Measurements from ENCODE around the gene AUTS2.

Gene AUTS2

DNA sequence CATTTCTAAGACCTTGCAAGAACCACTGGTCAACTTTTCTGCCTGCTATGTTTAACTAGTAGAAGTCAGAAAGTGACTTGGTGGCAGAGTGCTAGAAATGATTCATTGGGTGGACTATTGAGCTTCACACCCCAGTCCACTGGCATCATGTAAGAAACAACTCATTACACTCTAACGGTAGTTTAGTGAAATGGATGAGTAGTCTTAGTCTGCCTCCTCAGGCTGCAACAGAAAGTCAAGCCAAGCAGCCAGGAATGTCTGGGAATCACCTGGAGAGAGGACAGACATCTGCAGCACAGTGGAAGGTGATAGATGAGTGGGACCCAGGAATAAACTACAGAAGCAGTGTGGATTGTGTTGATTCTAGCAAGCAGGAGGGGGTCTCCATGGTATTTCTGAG, 125.4 kb downstream of the AUTS2 start:
- DNase-seq (ENCODE audit: low spot score), result no peak
- no peak for TF ChIP-seq CTCF (IDR thresholded peaks at IDR 0.05; ENCODE audit: extremely low read depth, missing control alignments)

DNA sequence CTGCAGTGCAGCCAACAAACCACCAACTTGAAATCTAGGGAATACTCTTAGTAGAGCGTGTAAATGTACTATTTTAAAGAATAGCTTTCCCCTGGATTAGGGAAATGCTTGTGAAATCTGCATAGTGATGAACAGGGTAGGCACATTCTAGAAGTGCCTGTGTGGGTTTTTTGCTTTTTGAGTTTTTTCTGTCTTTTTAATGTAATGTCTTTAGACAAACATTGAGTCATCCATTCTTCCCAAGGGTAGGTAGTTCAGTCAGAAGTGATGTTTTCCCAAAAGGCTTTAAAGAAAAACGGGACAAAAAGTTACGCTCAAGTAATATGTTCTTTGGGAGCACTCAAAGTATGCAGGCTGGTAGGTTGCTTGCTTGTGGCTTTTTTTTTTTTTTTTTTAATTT, 130.0 kb downstream of the AUTS2 start:
- TF ChIP-seq CTCF (IDR thresholded peaks at IDR 0.05; ENCODE audit: extremely low read depth, missing control alignments), result no peak
- DNase-seq (ENCODE audit: low spot score), result no peak

- no peak for DNase-seq (ENCODE audit: low spot score)
- TF ChIP-seq CTCF (IDR thresholded peaks at IDR 0.05; ENCODE audit: extremely low read depth, missing control alignments), result no peak
Measured at GRCh38 chr7:69732203-69732602, 133.9 kb downstream of the AUTS2 start.

DNA sequence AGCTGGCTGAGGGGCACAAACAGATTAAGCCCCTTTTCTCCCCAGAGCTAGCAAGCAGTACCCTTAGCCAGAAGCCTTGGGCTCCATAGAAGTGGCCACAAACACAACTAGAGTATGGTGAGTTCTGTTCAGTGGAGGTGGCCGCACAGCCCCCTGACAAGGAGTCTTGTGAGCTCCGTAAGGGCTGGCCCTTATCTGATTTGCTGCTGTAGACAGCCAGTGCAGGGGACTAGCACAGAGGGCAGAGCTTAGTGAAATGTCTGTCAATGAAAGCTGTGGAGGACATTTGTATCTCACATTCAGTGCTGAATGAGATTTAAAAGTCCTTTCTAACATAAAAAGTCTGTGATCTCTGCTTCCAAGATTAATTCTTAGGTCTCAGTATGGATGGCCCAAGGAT, 137.3 kb downstream of the AUTS2 start:
- TF ChIP-seq CTCF (IDR thresholded peaks at IDR 0.05; ENCODE audit: extremely low read depth, missing control alignments), result no peak
- no peak for DNase-seq (ENCODE audit: low spot score)

DNA sequence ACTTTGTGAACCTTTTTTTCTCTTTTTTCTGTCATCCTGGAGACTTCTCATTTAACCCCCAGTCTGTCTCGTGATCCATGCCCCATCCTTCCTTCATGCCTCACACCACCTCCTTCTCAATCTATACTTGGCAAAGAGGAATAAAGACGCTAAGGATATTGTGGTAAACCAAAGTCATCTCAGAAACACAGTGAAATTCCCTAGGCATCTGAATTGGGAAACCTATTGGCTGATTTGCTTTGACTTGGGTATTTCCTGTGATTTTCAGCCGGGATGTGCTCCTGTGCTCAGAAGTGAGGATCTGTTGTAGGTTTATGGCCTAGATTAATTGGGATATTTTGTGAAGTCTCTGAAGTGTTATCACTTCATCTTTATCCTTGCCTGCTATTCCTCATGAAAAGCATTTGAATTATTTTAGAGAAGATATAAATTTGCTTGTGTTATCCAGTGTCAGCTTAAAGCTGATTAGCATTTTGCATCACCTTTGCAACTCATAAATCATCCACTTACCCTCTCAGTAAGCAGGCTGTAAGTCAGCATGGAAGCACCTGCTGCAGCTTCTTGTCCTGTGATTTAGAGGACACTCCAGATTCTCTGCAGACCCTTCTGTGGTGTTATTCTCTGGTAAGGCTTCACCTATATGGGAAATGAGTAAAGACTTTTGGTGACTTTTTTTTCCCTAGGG, 138.0 kb downstream of the AUTS2 start:
- no peak for TF ChIP-seq CTCF (IDR thresholded peaks at IDR 0.05; ENCODE audit: extremely low read depth, missing control alignments)
- DNase-seq (ENCODE audit: low spot score), result no peak

- no peak for TF ChIP-seq CTCF (IDR thresholded peaks at IDR 0.05; ENCODE audit: extremely low read depth, missing control alignments)
- peak; percentile 42 for DNase-seq (ENCODE audit: low spot score)
Measured at GRCh38 chr7:69738396-69738951, 140.2 kb downstream of the AUTS2 start.

DNA sequence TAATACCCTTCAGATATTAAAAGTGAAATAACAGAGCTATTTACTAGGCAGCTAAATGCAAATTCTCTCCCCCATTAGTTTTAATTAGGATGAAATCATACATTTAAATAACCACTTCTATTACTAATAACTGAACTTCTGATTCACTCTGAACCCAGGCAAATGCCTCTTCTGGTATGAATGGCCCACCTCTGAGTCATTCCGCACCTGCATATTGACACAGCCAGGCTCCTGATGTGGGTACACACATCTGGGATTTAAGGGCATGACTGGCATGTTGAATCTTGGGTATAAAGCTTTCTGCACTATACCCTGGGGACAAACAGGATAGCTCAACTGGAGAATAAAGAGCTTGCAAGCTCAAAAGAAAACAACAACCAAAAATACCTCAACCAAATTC, 140.9 kb downstream of the AUTS2 start:
- peak; percentile 55 for DNase-seq (ENCODE audit: low spot score)
- no peak for TF ChIP-seq CTCF (IDR thresholded peaks at IDR 0.05; ENCODE audit: extremely low read depth, missing control alignments)
